CD4-positive, alpha-beta T cell (primary cell): Measurements from ENCODE around the gene NABP1. TPM values are rescaled to one million over a fixed set of nuclear protein-coding genes. Genes with fewer than 3 reads are reported as not detected.

Experiments used
- ATAC-seq: fragments of 200-7000 bp; cut with Tn5 transposase; one replicate; pipeline ENCODE4 v1.10.0; 2022; ENCODE audit warnings: mild to moderate bottlenecking; ENCODE audit not compliant: poor library complexity
- CTCF ChIA-PET: fragments of 350-600 bp; sonication (Branson Sonifier 250); formaldehyde crosslinking; loops from one replicate; lab custom pipeline; 2021; ENCODE audit warnings: antibody characterized with exemption, inconsistent platforms; lab: Charles Lee
- POLR2A ChIA-PET: fragments of 350-600 bp; sonication (Branson Sonifier 250); formaldehyde crosslinking; loops from one replicate; lab custom pipeline; 2021; ENCODE audit warnings: antibody characterized with exemption, inconsistent platforms; lab: Charles Lee
- DNase-seq, 14 experiments: peaks; one replicate each; pipeline ENCODE4 v3.0.0-alpha.2; 2013 to 2020; ENCODE audit warnings: mixed read lengths in 2 of 14
- H3K27ac ChIP-seq, 2 donors: one replicate each; pipeline versions ENCODE4 v1.5.1 to v1.7.0; 2013; ENCODE audit warnings: low read length in 2 of 2, low read depth in 1 of 2, mild to moderate bottlenecking in 1 of 2
- H3K27me3 ChIP-seq, 2 experiments: 1 replicate in 1 of 2; 2 replicates in 1 of 2; pipeline versions ENCODE4 v1.6.1 to v1.7.0; 2013; ENCODE audit warnings: low read length in 2 of 2, control low read depth in 1 of 2, mild to moderate bottlenecking in 1 of 2, moderate library complexity in 1 of 2; ENCODE audit not compliant: insufficient read depth in 2 of 2, control insufficient read depth in 1 of 2
- H3K36me3 ChIP-seq: one replicate; pipeline ENCODE4 v1.6.1; 2013; ENCODE audit warnings: low read length, control low read depth; ENCODE audit not compliant: insufficient read depth
- H3K4me1 ChIP-seq: one replicate; pipeline ENCODE4 v1.6.1; 2013; ENCODE audit warnings: low read length, control low read depth; ENCODE audit not compliant: insufficient read depth
- H3K4me3 ChIP-seq: one replicate; pipeline ENCODE4 v1.5.1; 2013; ENCODE audit warnings: mild to moderate bottlenecking, low read length, moderate library complexity
- H3K9me3 ChIP-seq, 2 experiments: 1 replicate in 1 of 2; 2 replicates in 1 of 2; pipeline versions ENCODE4 v1.6.1 to v1.7.0; 2013; ENCODE audit warnings: low read length in 2 of 2, mild to moderate bottlenecking in 2 of 2, control low read depth in 1 of 2, moderate library complexity in 1 of 2; ENCODE audit not compliant: control insufficient read depth in 1 of 2, insufficient read depth in 1 of 2
- H3K27ac Mint-ChIP-seq: one replicate; pipeline ENCODE4 v1.8.0; 2020; ENCODE audit warnings: mixed read lengths
- H3K27me3 Mint-ChIP-seq: one replicate; pipeline ENCODE4 v1.8.0; 2021; ENCODE audit warnings: mixed read lengths
- H3K36me3 Mint-ChIP-seq: one replicate; pipeline ENCODE4 v1.8.0; 2021; ENCODE audit warnings: low read depth, mixed read lengths
- H3K4me1 Mint-ChIP-seq: one replicate; pipeline ENCODE4 v1.8.0; 2021; ENCODE audit warnings: low read depth, mixed read lengths
- H3K4me3 Mint-ChIP-seq: one replicate; pipeline ENCODE4 v1.8.0; 2020; ENCODE audit warnings: mild to moderate bottlenecking, mixed read lengths
- H3K9me3 Mint-ChIP-seq: one replicate; pipeline ENCODE4 v1.8.0; 2020; ENCODE audit warnings: mixed read lengths
- CTCF ChIP-seq: fragments of 200-600 bp; IDR thresholded peaks from one replicate; pipeline ENCODE4 v1.8.0; 2022; ENCODE audit warnings: antibody characterized with exemption, mild to moderate bottlenecking
- intact Hi-C, 2 experiments: fragments of 100-400 bp; cut with DNase I in 1 of 2; cut with micrococcal nuclease in 1 of 2; formaldehyde crosslinking; loops; one replicate each; pipeline versions ENCODE4 v1.15.1 to v1.9.0; 2023 to 2025; cut with DNase I, micrococcal nuclease
- polyA plus RNA-seq, 2 donors: library from polyadenylated mRNA; unstranded; fragments of 120-200 nt; gene quantifications; one replicate each; pipeline ENCODE4 v1.2.1, GENCODE V29; 2013
- total RNA-seq, 174 experiments: library from RNA in 2 of 174; stranded (reverse) in 2 of 174; gene quantifications; one replicate each; pipeline ENCODE4 v1.2.3 and lab custom pipeline; 2021 to 2026

Gene NABP1
- total RNA-seq: 10 to 100 TPM; 32.0 to 32.9 TPM
- 45.3 TPM for polyA plus RNA-seq (2013, experiment 1 of 2)
- 45.1 TPM for polyA plus RNA-seq (2013, experiment 2 of 2)
- 65.2 to 826 (median 155) reads per million in 172 experiments for total RNA-seq (lab: John Stamatoyannopoulos, UW)

DNA sequence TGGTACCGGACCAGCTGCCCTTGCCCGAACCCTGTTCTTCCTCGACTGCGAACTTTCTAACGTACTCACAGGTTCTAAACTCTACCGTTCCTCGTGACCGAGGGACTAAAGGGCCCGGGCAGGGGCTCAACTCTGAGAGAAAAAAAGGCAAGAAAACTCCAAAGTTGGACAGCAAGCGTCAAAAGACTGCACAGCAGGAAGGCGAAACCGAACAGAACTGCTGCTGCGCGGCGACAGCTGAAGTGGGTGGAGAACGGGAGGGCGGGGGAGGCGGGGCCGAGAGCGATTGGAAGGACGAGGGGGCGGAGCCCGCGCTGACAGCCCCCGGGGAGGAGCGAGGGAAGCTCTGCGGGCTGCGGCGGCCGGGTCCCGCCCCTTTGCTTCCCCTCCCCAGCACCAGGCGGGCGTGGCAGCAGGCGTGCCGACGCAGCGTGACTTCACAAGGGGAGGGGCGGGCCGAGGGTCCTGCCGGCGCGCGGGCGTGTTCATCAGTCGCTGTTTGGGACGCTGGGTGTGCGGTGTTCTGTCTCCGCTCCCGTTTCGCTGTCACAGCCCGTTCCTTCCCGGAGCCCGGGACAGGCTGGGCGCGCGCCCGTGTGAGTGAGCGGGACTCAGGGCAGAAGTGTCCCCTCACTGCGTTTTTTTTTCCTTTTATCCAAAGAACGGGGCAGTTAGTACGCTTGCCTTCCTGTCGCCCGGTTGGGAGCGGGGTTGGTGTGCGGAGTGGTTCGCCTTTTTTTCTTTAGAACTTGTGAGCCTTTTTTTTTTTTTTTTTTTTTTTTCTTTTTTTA is at the start of gene NABP1:
Gene NABP1, plus strand, starts transcription at position 491 of the 791 bp plus-strand sequence. CDS start 479 bp downstream, outside the sequence.
- peak within 1 kb of the TSS; percentile 100 for H3K27ac Mint-ChIP-seq
- peaks cover 45% of the 10 kb centered on the region for H3K36me3 Mint-ChIP-seq
- peaks cover 75% of the 10 kb centered on the region for H3K4me1 Mint-ChIP-seq
- no peaks in the 10 kb centered on the region for H3K9me3 ChIP-seq
- peak within 1 kb of the TSS; percentile 97 for H3K4me3 Mint-ChIP-seq
- DNase-seq (peak; percentile 98 to 100 (median 99)), ATAC-seq (peak; percentile 86)
- H3K27ac ChIP-seq: peak within 1 kb of the TSS; percentile 90 to 94
- ChIA-PET CTCF (no interaction called here), POLR2A (interaction anchor here (0.7 to 9.2 kb wide), 30 partner anchors 8 to 1270 kb away, joined by 3 to 276 read pairs (median 6); partner anchors contain the start of genes GLS, STAT1 and STAT4)
- H3K27me3 Mint-ChIP-seq: no peaks in the 10 kb centered on the region
- no peak for TF ChIP-seq CTCF
- peaks cover 16% of the 10 kb centered on the region for H3K36me3 ChIP-seq
- H3K4me1 ChIP-seq: peaks cover 44% of the 10 kb centered on the region
- H3K27me3 ChIP-seq: no peaks in the 10 kb centered on the region
- intact Hi-C loops: loop anchor here (1.0 to 5.0 kb wide), 8 partner anchors 53 to 1891 kb away; partner anchors contain the start of genes GLS (in 1 of the 2), MFSD6 (in 1 of the 2) and NAB1 (in 1 of the 2)
- H3K4me3 ChIP-seq: peak within 1 kb of the TSS; percentile 78
- no peaks in the 10 kb centered on the region for H3K9me3 Mint-ChIP-seq

DNA sequence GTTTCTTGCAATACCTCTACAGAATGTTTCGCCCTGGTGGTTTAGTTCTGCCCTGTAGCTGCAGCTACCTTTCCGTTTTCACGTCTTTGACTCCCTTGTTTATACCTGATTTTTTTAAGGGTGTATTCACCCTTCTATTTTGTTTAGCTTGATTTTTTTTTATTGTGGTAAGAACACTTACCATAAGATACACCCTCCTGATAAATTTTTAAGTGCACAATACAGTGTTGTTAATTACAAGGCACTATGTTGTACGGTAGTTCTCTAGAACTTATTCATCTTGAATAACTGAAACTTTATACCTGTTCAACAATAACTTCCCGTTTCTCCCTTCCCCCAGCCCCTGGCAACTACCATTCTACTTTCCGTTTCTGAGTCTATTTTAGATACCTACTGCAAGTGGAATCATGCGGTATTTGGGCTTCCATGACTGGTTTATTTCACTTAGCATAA is 48.9 kb upstream of the NABP1 start:
- Histone ChIP-seq H3K36me3 (no peaks in the 10 kb centered on the region), H3K4me3 (peak overlapping the region; percentile 10), H3K9me3 (no peaks in the 10 kb centered on the region), H3K27ac (no peak overlapping the region), H3K27me3 (no peaks in the 10 kb centered on the region), H3K4me1 (peaks cover 26% of the 10 kb centered on the region)
- ATAC-seq (peak; percentile 29), DNase-seq (peak in 3 of 14 experiments; percentile 29 to 73 (median 31))
- Mint-ChIP-seq H3K27me3 (no peaks in the 10 kb centered on the region), H3K4me1 (peaks cover 59% of the 10 kb centered on the region), H3K27ac (peak overlapping the region; percentile 76), H3K9me3 (no peaks in the 10 kb centered on the region), H3K4me3 (peak overlapping the region; percentile 77), H3K36me3 (no peaks in the 10 kb centered on the region)
- intact Hi-C loops: no loop called here
- CTCF ChIA-PET: interaction anchor here (1.7 to 1.8 kb wide), 2 partner anchors 8 to 11 kb away, joined by 4 to 5 read pairs; no protein-coding TSS in a partner anchor
- POLR2A ChIA-PET: interaction anchor here (0.7 to 15.6 kb wide), 4 partner anchors 9 to 849 kb away, joined by 6 to 276 read pairs (median 15); partner anchors contain the start of gene NABP1
- no peak for TF ChIP-seq CTCF

DNA sequence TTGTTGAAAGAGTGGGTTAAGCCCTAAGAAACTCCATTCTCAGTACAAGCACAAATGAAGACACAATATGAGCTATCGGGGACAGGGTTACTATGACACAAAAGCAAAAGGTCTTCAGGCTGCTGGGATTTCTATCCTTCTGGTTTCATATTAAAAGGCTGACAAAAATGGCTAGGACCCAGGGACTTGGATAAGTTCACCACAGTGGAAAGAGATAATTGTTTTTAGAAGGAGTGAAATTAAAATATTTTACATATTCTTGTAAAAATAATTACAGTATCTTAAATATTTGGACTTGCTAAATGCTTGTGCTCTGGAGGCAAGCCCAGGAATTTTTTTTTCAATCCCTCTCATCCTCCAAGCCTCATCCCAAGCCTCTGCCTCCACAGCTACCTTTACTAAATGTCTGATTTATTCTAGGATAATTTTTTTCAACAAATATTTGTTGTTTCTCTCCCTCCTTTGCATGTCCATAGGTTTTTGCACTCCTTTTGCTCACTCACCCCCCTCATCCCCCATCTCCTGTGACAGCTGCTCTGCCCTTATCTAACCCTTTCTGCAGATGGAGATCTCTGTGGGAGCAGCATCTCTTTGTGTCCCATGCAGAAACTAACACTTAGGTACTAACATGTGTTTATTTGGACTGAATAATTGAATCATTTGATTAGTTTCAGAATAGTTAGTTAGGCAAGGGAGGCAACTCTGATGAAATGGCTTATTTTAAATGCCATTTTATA is 47.8 kb upstream of the NABP1 start:
- Mint-ChIP-seq H3K4me1 (peaks cover 49% of the 10 kb centered on the region), H3K27ac (peak overlapping the region; percentile 76), H3K4me3 (no peak overlapping the region), H3K27me3 (no peaks in the 10 kb centered on the region), H3K9me3 (no peaks in the 10 kb centered on the region), H3K36me3 (no peaks in the 10 kb centered on the region)
- Histone ChIP-seq H3K9me3 (no peaks in the 10 kb centered on the region), H3K27me3 (no peaks in the 10 kb centered on the region), H3K4me3 (no peak overlapping the region), H3K4me1 (peaks cover 17% of the 10 kb centered on the region), H3K36me3 (no peaks in the 10 kb centered on the region), H3K27ac (no peak overlapping the region)
- POLR2A ChIA-PET: interaction anchor here (0.7 to 15.6 kb wide), 3 partner anchors 12 to 48 kb away, joined by 3 to 276 read pairs (median 4); partner anchors contain the start of gene NABP1
- ATAC-seq (no peak), DNase-seq (no peak)
- no peak for TF ChIP-seq CTCF
- intact Hi-C loops: loop anchor here in 1 of 2 experiments (5.0 kb wide), 1 partner anchor 37 kb away; no protein-coding TSS in a partner anchor
- CTCF ChIA-PET: interaction anchor here (0.9 to 1.0 kb wide), 2 partner anchors 23 to 66 kb away, joined by 3 to 4 read pairs; no protein-coding TSS in a partner anchor
